Stimulated activated CD4-positive, alpha-beta T cell treated with anti-CD3 and anti-CD28 coated beads, Interleukin-12 subunit alpha, Interleukin-12 subunit beta, amount 100 ng/mL, for 24 hours (primary cell): ENCODE results near the gene TMEM225.
"Not testable (repeated sequence)": the region's sequence is repeated elsewhere in the genome, so short reads cannot be mapped to it uniquely, and the experiment has no call there.

Experiments used
- DNase-seq, 2 experiments: peaks; one replicate each; pipeline ENCODE4 v3.0.0-alpha.2; 2020; ENCODE audit warnings: low read depth in 2 of 2

Gene TMEM225, protein sequence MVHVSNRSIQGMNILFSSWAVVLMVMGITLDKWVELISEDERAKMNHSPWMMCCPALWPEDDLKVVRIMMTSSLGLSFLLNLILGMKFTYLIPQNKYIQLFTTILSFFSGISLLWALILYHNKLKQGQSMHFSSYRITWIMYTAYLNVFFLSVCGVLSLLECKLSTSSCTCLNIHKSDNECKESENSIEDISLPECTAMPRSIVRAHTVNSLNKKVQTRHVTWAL

DNA sequence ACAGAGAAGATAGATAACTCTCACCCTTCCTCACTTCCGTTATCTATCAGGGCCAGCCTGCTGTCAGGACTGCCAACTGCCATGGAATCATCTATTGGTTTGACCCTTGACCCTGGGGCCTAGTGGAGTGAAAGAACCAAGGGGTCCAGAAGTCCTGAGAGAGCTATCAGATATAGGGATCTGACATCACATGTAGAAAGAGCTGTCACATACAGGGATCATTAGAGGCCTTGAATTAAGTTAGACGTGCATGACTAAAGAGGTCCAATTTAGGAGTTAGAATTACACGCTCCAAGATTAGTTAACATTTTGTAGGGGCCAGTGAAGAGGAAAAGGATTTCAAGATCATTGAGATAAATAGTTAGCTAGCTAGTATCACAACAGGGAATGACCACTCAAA lies at the start of gene TMEM225:
TSS of gene TMEM225 (minus strand) at position 101 of the 400 bp plus-strand sequence. CDS start 245 bp downstream, outside the sequence.
- no peak for DNase-seq

DNA sequence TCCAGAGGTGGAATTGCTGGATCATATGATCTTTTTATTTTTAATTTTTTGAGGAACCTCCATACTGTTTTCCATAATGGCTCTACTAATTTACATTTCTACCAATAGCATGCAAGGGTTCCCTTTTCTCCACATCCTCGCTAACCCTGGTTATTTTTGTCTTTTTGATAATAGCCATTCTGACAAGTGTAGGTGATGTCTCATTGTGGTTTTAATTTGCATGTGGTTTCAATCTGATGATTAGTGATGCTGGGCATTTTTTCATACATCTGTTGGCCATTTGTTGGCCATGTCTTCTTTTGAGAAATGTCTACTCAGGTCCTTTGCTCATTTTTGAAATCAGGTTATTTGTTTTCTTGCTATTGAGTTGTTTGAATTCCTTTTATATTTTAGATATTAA lies 38.6 kb upstream of the TMEM225 start:
- DNase-seq, result no peak

DNA sequence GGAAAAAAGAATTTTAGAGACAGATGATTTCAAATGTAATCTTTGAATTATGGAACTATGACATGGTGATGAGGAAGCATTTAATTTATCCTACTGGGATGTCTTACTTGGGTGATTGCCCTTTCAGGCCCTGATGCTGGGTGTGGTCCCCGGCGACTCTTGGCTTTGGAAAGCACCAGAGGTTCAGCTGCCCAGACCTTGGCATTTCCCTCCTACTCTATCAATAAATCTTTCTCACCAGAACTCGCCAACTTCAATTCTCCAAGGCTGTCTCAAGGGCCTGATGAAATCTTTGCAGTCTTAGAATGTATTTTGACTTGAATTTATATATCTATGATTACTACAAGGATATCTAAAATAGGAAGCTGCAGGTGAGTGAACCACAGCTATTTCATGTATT lies 35.5 kb upstream of the TMEM225 start:
- DNase-seq, result no peak

DNA sequence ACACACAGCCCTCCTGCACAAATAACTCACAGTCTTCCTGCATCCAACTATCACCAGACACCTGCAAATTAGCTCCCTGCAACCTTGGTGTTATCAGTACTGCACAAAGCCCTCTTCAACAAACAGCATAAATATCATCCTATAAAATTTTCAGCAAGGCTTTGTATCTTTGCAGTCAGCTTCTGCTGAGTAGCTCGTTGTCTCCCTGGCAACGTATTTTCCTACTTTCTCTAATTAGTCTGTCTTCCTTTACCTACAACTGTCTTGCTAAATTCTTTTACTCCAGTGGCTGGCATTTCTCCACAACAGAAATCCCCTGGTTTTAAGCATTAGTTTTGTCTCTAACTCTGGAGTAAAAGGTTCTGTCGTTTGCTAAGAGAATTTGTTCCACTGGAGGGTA lies 20.4 kb upstream of the TMEM225 start:
- no peak for DNase-seq

DNA sequence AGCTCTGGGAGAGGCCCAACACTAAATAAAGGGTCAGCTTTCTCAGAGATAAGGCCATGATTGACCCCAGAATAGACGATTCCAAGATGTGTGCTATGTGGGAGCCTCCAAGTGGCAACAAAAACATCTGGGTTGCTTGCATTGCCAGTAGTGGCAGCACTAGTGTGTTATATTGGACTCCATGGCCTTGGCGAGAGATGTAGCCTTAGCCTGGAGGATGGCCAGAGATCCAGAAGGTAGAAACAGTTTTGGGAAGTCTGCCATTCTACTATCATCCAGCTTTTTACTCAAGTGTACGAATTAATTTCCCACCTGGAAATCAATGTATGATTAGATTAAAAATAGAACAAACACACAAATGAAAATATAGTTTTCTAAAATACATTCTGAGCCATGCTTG lies 19.5 kb upstream of the TMEM225 start:
- DNase-seq, result no peak

DNA sequence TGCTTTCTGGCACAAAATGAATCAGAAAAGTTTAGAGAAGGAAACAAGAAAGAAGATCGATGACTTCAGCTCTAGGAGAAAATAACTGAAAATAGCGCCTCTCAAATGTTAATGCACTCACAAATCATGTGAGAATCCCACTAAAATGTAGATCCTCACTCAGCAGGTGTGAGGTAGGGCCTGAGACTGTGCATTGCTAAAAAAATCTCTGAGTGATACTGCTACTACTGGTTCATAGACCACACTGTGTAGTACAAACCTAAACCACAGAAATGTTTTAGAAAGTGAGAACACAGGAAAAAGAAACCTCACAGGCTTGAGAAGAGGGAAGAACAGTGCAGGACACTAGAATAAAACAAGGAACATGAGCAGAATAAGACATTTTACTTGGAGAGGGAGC lies 18.5 kb upstream of the TMEM225 start:
- no peak for DNase-seq

DNA sequence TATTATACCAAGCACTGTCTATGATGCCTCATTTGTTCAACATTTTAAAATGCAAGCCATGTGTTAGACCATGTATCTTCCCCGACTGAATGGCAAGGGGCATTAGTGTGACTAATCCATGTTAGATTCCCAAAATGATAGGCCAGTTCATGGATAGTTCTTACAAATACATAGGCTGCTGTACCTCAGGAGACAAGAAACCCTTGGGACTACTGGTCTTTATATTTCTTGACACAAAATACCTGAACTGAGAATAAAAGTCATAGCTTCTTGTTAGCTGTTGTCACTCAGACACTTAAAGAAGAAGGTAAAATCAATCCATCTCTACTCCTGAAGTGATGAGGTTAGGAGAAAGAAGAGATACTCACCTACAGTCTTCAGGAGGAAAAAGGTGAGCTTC lies 16.4 kb upstream of the TMEM225 start, which contains the start of gene OR8D4:
TSS of gene OR8D4 (plus strand) at position 301 of the 400 bp plus-strand sequence. CDS start 4,265 bp downstream, outside the sequence.
- no peak for DNase-seq

DNA sequence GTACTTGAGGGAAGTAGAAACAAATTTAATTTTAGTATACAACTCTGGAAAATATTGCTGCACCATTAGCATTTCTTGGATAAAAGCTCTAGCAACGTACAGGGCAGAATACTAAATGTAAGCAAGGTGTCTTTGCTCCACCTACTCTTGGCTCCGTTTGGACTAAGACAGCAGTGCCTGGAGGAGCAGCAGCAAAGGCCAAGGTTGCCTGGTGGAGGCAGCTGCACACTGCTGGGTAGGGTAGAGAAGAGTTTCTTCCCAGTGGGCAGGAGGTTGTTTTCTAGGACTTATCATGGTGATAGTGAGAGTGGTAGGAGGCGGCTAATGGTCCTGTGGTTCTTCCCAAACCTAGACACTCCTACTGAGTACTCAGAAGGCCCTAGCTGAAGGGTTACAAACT lies 14.3 kb upstream of the TMEM225 start:
- no peak for DNase-seq

DNA sequence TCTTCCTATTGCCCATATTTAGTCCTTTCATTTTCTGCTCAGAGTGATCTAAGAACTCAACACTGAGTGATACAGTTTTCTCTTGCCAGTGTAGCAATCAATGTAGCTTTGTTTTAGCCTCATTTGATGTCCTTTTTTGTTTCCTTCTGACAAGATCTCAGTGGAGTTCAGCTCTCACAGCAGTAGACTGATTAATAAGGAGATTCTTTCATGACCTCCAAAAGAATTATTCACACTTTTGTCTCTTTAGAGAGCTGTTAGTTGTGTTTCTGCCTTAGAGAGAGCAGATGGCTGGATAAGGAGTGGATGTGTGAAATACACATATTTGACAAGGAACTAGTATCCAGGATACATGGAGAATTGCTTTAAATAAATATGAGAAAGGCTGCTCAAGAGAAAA lies 6.6 kb upstream of the TMEM225 start:
- DNase-seq, result no peak

DNA sequence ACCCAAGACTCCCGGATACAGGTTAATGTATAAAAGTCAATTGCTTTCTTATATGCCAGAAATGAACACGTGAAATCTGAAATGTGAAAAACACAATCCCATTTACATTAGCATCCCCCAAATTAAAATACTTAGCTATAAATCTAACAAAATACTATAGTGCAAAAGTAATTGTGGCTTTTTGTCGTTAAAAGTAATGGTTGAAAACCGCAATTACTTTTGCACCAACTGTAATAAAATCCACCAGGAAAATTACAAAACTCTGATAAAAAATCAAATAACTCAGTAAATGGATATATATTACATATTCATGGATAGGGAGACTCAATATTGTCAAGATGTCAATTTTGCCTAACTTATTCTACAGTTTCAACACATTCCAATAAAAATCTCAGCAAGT lies 4.6 kb downstream of the TMEM225 start:
- DNase-seq, result no peak

DNA sequence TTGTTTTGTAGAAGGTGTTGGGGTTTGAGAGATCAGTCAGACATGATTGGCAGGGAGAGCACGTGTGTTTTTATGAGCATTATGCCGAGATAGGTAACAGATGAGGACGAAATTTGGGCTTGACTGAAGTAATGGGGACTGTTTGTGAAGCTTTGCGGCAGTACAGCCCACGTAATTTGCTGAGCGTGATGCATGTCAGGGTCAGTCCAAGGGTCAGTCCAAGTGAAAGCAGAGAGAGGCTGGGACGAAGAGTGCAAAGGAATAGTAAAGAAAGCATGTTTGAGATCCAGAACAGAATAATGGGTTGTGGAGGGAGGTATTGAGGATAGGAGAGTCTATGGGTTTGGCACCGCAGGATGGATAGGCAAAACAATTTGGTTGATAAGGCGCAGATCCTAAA lies 17.7 kb downstream of the TMEM225 start:
- DNase-seq, result not testable (repeated sequence)

DNA sequence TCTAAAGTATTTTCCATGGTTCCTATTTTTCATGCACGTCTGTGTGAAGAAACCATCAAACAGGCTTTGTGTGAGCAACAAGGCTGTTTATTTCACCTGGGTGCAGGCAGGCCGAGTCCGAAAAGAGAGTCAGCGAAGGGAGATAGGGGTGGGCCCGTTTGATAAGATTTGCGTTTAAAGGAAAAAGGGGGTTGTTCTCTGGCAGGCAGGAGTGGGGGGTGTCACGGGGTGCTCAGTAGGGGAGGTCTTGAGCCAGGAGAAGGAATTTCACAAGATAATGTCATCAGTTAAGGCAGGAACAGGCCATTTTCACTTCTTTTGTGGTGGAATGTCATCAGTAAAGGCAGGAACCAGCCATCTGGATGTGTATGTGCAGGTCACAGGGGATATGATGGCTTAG lies 20.2 kb downstream of the TMEM225 start:
- DNase-seq, result not testable (repeated sequence)

DNA sequence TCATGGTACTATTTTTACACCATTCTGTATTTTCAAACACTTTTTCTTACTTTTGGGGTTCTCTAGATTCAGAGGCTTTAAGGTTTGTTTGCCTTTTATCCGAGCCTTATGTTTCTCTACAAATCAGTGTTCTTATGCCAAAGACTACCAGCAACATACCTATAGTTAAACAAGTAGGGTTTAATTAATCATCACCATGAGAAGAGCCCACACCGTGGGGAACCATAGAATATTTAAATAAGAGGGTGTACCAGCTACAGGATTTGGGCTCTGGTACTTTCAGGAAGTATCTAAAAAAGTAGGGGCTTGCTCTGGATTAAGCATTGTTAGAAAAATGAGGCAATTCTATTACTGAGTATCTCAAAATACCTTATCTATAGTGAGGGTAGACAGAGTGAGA lies 25.7 kb downstream of the TMEM225 start:
- no peak for DNase-seq

DNA sequence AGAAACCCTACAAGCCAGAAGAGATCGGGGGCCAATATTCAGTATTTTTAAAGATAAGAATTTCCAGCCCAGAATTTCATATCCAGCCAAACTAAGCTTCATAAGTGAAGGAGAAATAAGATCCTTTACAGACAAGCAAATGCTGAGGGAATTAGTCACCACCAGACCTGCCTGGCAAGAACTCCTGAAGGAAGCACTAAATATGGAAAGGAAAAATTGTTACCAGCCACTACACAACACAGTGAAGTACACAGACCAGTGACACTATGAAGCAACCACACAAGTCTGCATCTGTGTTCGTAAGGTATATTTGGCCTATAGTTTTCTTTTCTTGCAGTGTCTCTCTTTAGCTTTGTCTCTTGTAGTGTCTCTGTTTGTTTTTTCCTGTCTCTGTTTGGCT lies 29.0 kb downstream of the TMEM225 start:
- DNase-seq, result no peak

DNA sequence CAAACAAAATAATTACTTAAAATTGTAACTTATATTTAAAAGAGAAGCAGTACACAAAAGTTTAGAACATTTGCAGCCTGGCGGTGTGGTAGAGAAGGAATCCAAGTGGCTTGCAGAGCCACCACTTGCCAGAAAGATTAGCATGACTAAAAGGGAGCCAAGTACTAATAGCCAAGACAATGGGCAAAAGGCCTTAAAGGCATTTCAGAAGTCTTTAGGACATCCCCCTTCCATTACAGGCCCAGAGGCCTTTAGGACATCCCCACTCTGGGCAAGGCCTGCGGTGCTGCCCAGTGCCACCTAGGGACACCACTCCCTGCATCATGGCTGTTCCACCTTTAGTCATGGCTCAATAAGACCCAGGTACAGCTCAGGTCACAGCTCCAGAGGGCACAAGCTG lies 32.4 kb downstream of the TMEM225 start:
- DNase-seq, result no peak

DNA sequence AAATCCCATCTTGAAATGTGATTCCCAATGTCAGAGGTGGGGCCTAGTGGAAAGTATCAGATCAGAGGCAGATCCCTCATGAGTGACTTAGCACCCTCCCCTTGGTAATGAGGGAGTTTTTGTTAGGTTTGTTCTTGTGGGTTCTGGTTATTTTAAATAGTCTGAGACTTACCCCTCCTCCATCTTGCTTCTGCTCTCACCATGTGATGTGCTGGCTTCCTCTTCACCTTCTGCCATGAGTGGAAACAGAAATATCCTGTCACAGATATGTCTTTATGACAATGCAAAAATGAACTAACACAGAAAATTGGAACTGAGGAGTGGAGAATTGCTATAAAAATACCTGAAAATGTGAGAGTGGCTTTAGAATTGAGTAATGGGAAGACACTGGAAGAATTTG lies 33.1 kb downstream of the TMEM225 start:
- no peak for DNase-seq

DNA sequence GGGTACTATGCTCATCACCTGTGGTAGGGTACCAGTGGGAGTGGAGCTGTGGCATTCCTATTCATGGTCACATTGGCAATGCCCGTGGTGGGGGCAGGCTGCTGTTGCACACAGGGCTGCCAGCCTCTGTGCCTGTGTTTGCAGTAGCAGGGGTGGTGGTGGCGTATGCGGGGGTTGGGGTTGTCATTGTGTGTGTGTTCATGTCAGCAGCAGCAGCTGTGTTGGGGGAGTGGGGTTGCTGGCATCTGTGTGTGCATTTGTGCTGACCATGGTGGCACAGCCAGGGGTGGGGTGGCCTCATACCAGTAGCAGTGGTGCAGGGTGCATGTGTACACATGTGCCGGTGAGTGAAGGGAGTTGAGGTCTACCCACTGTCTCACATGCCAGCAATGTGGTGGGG lies 34.4 kb downstream of the TMEM225 start:
- DNase-seq, result no peak

DNA sequence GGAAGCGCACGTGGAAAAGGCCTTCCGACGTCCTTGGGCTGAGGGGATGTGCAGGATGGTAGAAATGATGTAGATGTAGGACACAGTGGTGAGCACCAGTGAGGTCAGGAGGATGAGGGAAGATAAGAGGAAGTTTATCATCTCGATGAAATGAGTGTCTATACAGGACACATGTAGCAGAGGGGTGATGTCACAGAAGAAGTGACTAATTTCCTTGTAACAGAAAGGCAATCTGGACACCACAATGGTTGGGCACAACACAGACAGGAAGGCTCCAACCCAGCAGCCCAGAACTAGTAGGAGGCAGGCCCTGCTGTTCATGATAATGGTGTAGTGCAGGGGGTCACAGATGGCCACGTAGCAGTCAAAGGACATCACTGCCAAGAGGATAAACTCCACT lies 44.3 kb downstream of the TMEM225 start:
- no peak for DNase-seq

DNA sequence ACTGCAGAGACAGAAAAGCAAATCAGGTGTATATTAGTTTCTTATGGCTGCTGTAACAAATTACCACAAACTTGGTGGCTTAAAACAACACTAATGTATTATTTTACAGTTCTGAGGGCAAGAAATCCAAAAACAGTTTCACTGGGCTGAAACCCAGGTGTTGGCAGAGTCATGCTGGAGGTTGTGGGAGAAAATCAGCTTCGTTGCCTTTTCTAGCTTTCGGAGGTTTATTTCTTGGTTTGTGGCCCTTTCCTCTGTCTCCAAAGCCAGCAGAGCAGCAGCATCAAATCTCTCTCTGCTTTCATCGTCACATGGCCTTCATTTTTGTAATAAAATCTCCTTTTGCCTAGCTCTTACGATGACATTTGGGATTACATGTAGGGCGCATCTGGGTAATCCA lies 46.3 kb downstream of the TMEM225 start:
- DNase-seq, result no peak

DNA sequence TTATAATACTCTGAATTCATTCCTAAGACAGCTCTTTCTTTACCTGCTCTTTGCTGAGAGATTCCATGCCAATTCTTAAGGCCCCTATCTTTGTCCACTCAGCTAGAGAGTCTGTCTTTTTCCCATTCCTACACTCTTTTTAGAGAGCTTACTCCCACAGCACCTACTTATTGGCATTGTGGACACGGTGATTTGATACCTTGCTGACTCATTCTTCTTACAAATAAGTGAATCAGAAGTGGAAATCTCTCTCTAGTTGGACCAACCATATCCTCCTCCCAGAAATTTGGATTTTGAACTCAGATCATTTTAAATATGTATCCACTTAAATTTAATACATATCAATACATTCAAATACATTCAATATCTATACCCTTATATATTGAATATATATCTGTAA lies 46.8 kb downstream of the TMEM225 start:
- DNase-seq, result no peak

DNA sequence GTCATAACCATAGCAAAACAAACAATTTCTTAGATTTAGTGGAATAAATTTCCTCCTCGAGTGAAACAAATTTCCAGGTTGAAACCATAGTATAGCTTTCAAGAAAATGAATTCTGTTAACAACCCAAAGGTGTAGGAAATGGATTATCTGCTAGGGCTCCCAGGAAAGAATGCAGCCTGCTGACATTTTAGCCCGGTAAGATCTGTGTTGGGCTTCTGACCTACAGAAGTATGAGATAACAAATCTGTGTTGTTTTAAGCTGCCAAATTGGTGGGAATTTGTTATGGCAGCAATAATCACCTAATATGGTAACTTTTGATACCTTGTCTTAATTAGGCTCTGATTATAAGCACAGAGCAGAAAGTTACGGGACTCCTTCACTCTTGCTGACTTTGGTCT lies 47.3 kb downstream of the TMEM225 start:
- no peak for DNase-seq

DNA sequence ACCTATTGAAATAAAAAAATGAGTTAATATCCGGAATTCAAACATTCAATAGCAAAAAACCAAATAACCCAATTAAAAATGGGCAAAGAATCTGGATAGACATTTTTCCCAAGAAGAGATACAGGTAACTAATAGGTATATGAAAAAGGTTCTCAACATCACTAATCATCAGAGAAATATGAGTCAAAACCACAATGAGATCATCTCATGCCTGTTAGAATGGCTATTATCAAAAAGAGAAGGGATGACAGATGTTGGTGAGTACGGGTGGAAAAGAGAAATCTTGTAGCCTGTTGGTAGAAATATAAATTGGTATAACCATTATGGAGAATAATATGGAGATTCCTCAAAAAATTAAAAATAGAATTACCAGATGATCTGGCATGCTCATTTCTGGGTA lies 52.4 kb downstream of the TMEM225 start:
- no peak for DNase-seq
